ENCODE data around the gene ANKAR. TPM values are rescaled to one million over a fixed set of nuclear protein-coding genes. Genes with fewer than 3 reads are reported as not detected.
"Not testable (repeated sequence)": the region's sequence is repeated elsewhere in the genome, so short reads cannot be mapped to it uniquely, and the experiment has no call there.

Gene ANKAR
- total and polyA plus RNA-seq, 5 donors from 2014 or later: 4.6 to 10.4 (median 6.2) TPM

DNA sequence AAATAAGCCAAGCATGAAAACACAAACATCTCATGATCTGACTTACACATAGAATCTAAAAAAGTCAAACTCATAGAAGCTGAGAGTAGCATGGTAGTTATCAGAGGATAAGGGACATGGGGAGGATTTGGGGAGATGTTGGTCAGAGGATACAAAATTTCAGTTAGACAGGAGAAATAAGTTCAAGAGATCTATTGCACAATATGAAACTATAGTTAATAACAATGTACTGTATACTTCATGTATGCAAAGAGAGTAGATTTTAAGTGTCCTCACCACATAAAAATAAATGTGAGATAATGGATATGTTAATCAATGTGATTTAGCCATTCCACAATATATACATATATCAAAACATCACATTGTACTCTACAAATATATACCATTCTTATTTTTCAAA, 23.2 kb upstream of the ANKAR start:
- H3K36me3 Mint-ChIP-seq: peaks cover 4% of the 10 kb centered on the region

DNA sequence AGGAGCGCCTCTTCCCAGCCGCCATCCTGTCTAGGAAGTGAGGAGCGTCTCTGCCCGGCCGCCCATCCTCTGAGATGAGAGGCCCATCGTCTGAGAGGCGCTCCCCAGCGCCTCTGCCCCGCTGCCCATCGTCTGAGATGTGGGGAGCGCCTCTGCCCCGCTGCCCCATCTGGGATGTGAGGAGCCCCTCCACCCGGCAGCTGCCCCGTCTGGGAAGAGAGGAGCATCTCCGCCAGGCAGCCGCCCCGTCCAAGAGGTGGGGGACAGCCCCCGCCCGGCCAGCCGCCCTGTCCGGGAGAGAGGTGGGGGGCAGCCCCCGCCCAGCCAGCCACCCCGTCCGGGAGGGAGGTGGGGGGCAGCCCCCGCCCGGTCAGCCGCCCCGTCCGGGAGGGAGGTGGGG, 21.0 kb upstream of the ANKAR start:
- H3K27ac Mint-ChIP-seq: not testable (repeated sequence)

More for the DNA sequence above, 23.2 kb upstream of the ANKAR start:
- peaks cover 0 to 6% (median 1%) of the 10 kb centered on the region in 7 donors for H3K9me3 Mint-ChIP-seq
- Histone ChIP-seq H3K9me3 (ENCODE audit: control insufficient read depth in 2 of 2, low read length in 2 of 2) (no peaks in the 10 kb centered on the region), H3K36me3 (ENCODE audit: control insufficient read depth, insufficient read depth, low read length) (no peaks in the 10 kb centered on the region), H3K4me3 (ENCODE audit: low read depth, low read length) (no peak overlapping the region), H3K27me3 (ENCODE audit: control insufficient read depth, insufficient read depth, low read length) (no peaks in the 10 kb centered on the region), H3K27ac (ENCODE audit: insufficient read depth, low read length, poor library complexity, severe bottlenecking) (no peak overlapping the region), H3K4me1 (ENCODE audit: control insufficient read depth, insufficient read depth, low read length, poor library complexity, severe bottlenecking) (no peaks in the 10 kb centered on the region)
- DNase-seq (no peak), ATAC-seq (ENCODE audit: low read depth in 2 of 2) (no peak)
- no peaks in the 10 kb centered on the region for H3K27me3 Mint-ChIP-seq
- no peak overlapping the region for H3K4me3 Mint-ChIP-seq
- H3K4me1 Mint-ChIP-seq: peaks cover 0 to 6% (median 3%) of the 10 kb centered on the region in 4 donors
- H3K27ac Mint-ChIP-seq: no peak overlapping the region

DNA sequence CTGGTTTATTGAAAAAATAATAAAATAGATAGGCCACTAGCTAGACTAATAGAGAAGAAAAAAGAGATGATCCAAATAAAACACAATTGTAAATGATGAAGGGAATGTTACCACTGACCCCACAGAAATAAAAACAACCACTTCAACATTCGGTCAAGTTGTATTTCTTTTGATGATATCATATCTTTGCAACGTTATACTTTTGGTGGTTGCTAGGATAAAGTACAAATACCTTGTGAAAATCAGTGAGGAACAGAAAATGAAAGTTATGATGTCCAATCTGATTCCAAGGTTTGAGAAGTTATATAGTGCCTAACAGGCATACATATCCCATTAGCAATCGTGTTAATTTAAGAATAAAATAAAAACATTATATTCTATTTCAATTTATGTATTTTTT, 19.8 kb upstream of the ANKAR start:
- H3K9me3 ChIP-seq (ENCODE audit: control insufficient read depth in 2 of 2, low read length in 2 of 2): no peaks in the 10 kb centered on the region
- H3K4me3 ChIP-seq (ENCODE audit: low read depth, low read length): no peak overlapping the region
- Mint-ChIP-seq H3K9me3 (peaks cover 0 to 6% (median 1%) of the 10 kb centered on the region in 7 donors), H3K4me1 (peaks cover 9 to 38% (median 25%) of the 10 kb centered on the region in 4 donors), H3K4me3 (no peak overlapping the region), H3K27me3 (no peaks in the 10 kb centered on the region), H3K27ac (peak overlapping the region in 2 of 3 donors; percentile 17 to 55), H3K36me3 (peaks cover 4% of the 10 kb centered on the region)
- ATAC-seq (ENCODE audit: low read depth in 2 of 2) (no peak), DNase-seq (no peak)
- H3K36me3 ChIP-seq (ENCODE audit: control insufficient read depth, insufficient read depth, low read length): no peaks in the 10 kb centered on the region
- peaks cover 26% of the 10 kb centered on the region for H3K4me1 ChIP-seq (ENCODE audit: control insufficient read depth, insufficient read depth, low read length, poor library complexity, severe bottlenecking)
- no peak overlapping the region for H3K27ac ChIP-seq (ENCODE audit: insufficient read depth, low read length, poor library complexity, severe bottlenecking)
- no peaks in the 10 kb centered on the region for H3K27me3 ChIP-seq (ENCODE audit: control insufficient read depth, insufficient read depth, low read length)

More for the DNA sequence above, 21.0 kb upstream of the ANKAR start:
- H3K9me3 ChIP-seq (ENCODE audit: control insufficient read depth in 2 of 2, low read length in 2 of 2); H3K27me3 Mint-ChIP-seq; H3K36me3 ChIP-seq (ENCODE audit: control insufficient read depth, insufficient read depth, low read length); DNase-seq; H3K27me3 ChIP-seq (ENCODE audit: control insufficient read depth, insufficient read depth, low read length); H3K4me3 ChIP-seq (ENCODE audit: low read depth, low read length); H3K9me3 Mint-ChIP-seq; H3K36me3 Mint-ChIP-seq; H3K27ac ChIP-seq (ENCODE audit: insufficient read depth, low read length, poor library complexity, severe bottlenecking); H3K4me3 Mint-ChIP-seq; ATAC-seq (ENCODE audit: low read depth in 2 of 2): not testable (repeated sequence)
- H3K4me1 ChIP-seq (ENCODE audit: control insufficient read depth, insufficient read depth, low read length, poor library complexity, severe bottlenecking): peaks cover 16% of the 10 kb centered on the region
- peaks cover 9 to 26% (median 16%) of the 10 kb centered on the region in 4 donors for H3K4me1 Mint-ChIP-seq

DNA sequence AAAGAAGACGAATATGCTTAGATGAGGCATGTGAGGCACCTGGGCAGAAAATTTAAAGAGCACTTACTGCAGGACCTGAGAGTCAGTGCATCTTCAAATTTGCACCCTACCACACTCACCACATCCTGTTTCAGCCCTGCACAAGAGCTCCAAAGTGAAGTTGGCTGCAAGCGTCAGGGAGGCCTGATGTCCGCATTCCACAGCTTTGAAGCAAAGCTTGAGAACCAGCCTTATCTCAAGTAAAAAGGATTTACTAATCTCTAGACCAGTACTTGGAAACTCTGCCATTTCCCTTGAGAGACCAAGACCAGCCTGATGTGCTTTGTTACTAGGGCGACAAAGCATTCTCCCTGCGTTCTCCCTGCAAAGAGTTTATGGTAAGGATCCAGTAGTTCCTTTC, 16.6 kb upstream of the ANKAR start:
- Mint-ChIP-seq H3K9me3 (peaks cover 0 to 1% (median 0%) of the 10 kb centered on the region in 7 donors), H3K4me3 (peak overlapping the region; percentile 69 to 77 (median 74)), H3K27me3 (no peaks in the 10 kb centered on the region), H3K36me3 (no peaks in the 10 kb centered on the region), H3K27ac (peak overlapping the region; percentile 85 to 98 (median 95)), H3K4me1 (peaks cover 9 to 43% (median 28%) of the 10 kb centered on the region in 4 donors)
- Histone ChIP-seq H3K27ac (ENCODE audit: insufficient read depth, low read length, poor library complexity, severe bottlenecking) (peak overlapping the region; percentile 78), H3K4me1 (ENCODE audit: control insufficient read depth, insufficient read depth, low read length, poor library complexity, severe bottlenecking) (peaks cover 43% of the 10 kb centered on the region), H3K36me3 (ENCODE audit: control insufficient read depth, insufficient read depth, low read length) (no peaks in the 10 kb centered on the region), H3K9me3 (ENCODE audit: control insufficient read depth in 2 of 2, low read length in 2 of 2) (no peaks in the 10 kb centered on the region), H3K4me3 (ENCODE audit: low read depth, low read length) (peak overlapping the region; percentile 81), H3K27me3 (ENCODE audit: control insufficient read depth, insufficient read depth, low read length) (no peaks in the 10 kb centered on the region)
- peak; percentile 20 to 90 (median 63) for DNase-seq
- ATAC-seq (ENCODE audit: low read depth in 2 of 2): peak; percentile 27 to 33

DNA sequence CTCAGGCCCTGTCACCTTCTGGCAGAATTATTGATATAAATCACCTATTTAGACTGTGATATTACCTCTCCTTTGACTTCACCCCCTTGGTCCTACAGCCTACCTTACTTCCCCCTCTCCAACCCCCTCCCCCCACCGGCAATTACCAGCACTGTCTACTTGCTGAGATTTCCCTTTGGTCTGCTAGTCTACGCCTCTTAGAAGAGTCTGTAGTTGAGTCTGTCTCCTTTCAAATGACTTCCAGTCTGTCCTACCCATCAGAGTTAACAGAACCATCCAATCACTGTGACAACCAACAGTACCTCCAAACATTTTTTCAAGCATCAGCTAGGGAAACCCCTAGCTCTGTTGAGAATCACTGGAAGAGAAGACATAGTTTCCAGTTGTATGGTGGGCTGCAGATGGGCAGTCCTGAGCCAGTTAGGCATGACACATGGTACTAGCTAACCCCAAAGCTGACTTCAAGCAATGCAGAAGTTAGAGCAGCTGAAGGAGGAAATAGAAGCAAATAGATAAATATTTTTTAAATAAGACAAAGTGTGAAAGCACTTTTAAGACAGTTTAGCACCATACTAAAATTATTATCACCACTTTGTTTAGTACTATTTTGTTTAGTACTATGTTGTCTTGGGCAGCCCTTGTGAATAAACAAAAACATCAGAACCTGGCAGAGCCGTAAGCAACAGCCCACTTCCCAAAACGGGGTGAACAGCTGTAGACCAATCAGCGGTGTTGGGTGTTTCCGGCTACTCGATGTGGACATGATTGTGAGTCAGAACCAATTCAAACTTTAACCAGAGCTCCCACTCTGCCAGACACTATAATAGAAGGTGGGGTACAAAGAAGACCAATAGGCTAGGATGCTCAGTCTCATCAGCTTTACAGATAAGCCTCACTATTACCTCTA, 15.9 kb upstream of the ANKAR start:
- H3K4me1 ChIP-seq (ENCODE audit: control insufficient read depth, insufficient read depth, low read length, poor library complexity, severe bottlenecking): peaks cover 50% of the 10 kb centered on the region
- no peaks in the 10 kb centered on the region for H3K36me3 ChIP-seq (ENCODE audit: control insufficient read depth, insufficient read depth, low read length)
- DNase-seq: peak in 2 of 3 donors; percentile 26 to 62
- Mint-ChIP-seq H3K4me1 (peaks cover 10 to 43% (median 31%) of the 10 kb centered on the region in 4 donors), H3K9me3 (peaks cover 0 to 1% (median 0%) of the 10 kb centered on the region in 7 donors), H3K27ac (peak overlapping the region; percentile 85 to 98 (median 95)), H3K36me3 (no peaks in the 10 kb centered on the region), H3K4me3 (peak overlapping the region; percentile 69 to 77 (median 74)), H3K27me3 (no peaks in the 10 kb centered on the region)
- H3K27ac ChIP-seq (ENCODE audit: insufficient read depth, low read length, poor library complexity, severe bottlenecking): peak overlapping the region; percentile 78
- peak overlapping the region; percentile 81 for H3K4me3 ChIP-seq (ENCODE audit: low read depth, low read length)
- no peak for ATAC-seq (ENCODE audit: low read depth in 2 of 2)
- H3K9me3 ChIP-seq (ENCODE audit: control insufficient read depth in 2 of 2, low read length in 2 of 2): no peaks in the 10 kb centered on the region
- H3K27me3 ChIP-seq (ENCODE audit: control insufficient read depth, insufficient read depth, low read length): no peaks in the 10 kb centered on the region

DNA sequence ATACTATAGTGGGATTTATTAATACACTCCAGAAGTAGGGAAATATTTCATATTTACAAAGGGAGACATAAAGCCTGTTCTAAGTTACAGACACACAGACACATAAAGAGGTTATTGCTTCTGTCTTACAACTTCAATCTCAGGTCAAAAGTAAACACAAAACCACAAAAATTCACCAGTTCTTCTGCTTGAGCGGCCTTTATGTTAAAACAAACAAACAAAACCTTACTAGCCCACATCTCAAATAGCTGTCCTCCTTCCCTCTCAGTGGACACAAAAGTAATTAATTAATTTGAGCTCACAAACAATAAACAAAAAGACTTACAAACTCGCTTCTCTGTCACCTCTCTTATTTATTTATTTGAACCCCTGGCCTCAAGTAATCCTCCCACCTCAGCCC, 14.7 kb upstream of the ANKAR start:
- Mint-ChIP-seq H3K4me3 (peak overlapping the region in 2 of 4 donors; percentile 27 to 47), H3K36me3 (peaks cover 4% of the 10 kb centered on the region), H3K27me3 (no peaks in the 10 kb centered on the region), H3K4me1 (peaks cover 13 to 42% (median 38%) of the 10 kb centered on the region in 4 donors), H3K27ac (peak overlapping the region; percentile 86 to 98 (median 87)), H3K9me3 (no peaks in the 10 kb centered on the region)
- H3K4me3 ChIP-seq (ENCODE audit: low read depth, low read length): no peak overlapping the region
- peaks cover 3% of the 10 kb centered on the region for H3K36me3 ChIP-seq (ENCODE audit: control insufficient read depth, insufficient read depth, low read length)
- H3K4me1 ChIP-seq (ENCODE audit: control insufficient read depth, insufficient read depth, low read length, poor library complexity, severe bottlenecking): peaks cover 61% of the 10 kb centered on the region
- no peak for DNase-seq
- no peaks in the 10 kb centered on the region for H3K27me3 ChIP-seq (ENCODE audit: control insufficient read depth, insufficient read depth, low read length)
- H3K9me3 ChIP-seq (ENCODE audit: control insufficient read depth in 2 of 2, low read length in 2 of 2): no peaks in the 10 kb centered on the region
- no peak for ATAC-seq (ENCODE audit: low read depth in 2 of 2)
- H3K27ac ChIP-seq (ENCODE audit: insufficient read depth, low read length, poor library complexity, severe bottlenecking): peak overlapping the region; percentile 78

DNA sequence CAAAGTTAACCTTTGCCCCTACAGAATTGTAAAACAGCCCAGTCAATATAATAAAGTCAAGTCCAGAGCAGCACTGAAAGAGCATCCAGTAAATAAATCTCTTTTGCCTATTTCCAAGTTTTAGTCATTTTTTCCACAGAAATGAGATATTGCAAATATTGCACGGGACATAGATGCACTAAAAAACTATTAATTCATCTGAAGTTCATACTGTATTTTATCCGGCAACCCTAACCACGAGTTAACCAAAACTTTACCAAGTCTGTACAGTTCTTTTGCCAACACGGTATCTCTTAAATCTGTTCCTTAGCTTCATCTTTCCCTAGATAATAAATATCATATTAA, 13.7 kb upstream of the ANKAR start:
- ATAC-seq (ENCODE audit: low read depth in 2 of 2) (no peak), DNase-seq (no peak)
- peaks cover 9% of the 10 kb centered on the region for H3K36me3 ChIP-seq (ENCODE audit: control insufficient read depth, insufficient read depth, low read length)
- no peaks in the 10 kb centered on the region for H3K27me3 ChIP-seq (ENCODE audit: control insufficient read depth, insufficient read depth, low read length)
- no peaks in the 10 kb centered on the region for H3K27me3 Mint-ChIP-seq
- H3K27ac ChIP-seq (ENCODE audit: insufficient read depth, low read length, poor library complexity, severe bottlenecking): no peak overlapping the region
- H3K9me3 Mint-ChIP-seq: no peaks in the 10 kb centered on the region
- H3K4me3 ChIP-seq (ENCODE audit: low read depth, low read length): peak overlapping the region; percentile 15
- no peak overlapping the region for H3K27ac Mint-ChIP-seq
- H3K4me3 Mint-ChIP-seq: no peak overlapping the region
- peaks cover 13 to 43% (median 41%) of the 10 kb centered on the region in 4 donors for H3K4me1 Mint-ChIP-seq
- H3K4me1 ChIP-seq (ENCODE audit: control insufficient read depth, insufficient read depth, low read length, poor library complexity, severe bottlenecking): peaks cover 63% of the 10 kb centered on the region
- H3K36me3 Mint-ChIP-seq: peaks cover 5% of the 10 kb centered on the region
- H3K9me3 ChIP-seq (ENCODE audit: control insufficient read depth in 2 of 2, low read length in 2 of 2): no peaks in the 10 kb centered on the region

All from CD4-positive, CD25-positive, alpha-beta regulatory T cell (primary cell).